Neutrophil (primary cell): ENCODE data around the gene BICRA.
"Not testable (repeated sequence)": the region's sequence is repeated elsewhere in the genome, so short reads cannot be mapped to it uniquely, and the experiment has no call there.

ENCODE experiments used
- H3K27ac ChIP-seq: fragments of 200-600 bp; sonication (generic); 2 replicates; pipeline ENCODE4 v1.5.1; 2016; ENCODE audit warnings: mild to moderate bottlenecking, moderate library complexity
- H3K27me3 ChIP-seq: fragments of 200-600 bp; sonication (generic); 2 replicates; pipeline ENCODE4 v1.6.0; 2016; ENCODE audit warnings: mild to moderate bottlenecking
- H3K36me3 ChIP-seq: fragments of 200-600 bp; sonication (generic); 2 replicates; pipeline ENCODE4 v1.5.1; 2017
- H3K4me1 ChIP-seq, 2 experiments: fragments of 200-600 bp in 1 of 2; sonication (generic) in 1 of 2; 1 replicate in 1 of 2; 2 replicates in 1 of 2; pipeline versions ENCODE4 v1.5.1 to v1.6.1; 2013 to 2016; ENCODE audit warnings: low read depth in 1 of 2, low read length in 1 of 2, mild to moderate bottlenecking in 1 of 2, moderate library complexity in 1 of 2; ENCODE audit not compliant: control insufficient read depth in 1 of 2, insufficient read depth in 1 of 2
- H3K4me3 ChIP-seq, 2 experiments: fragments of 200-600 bp in 1 of 2; sonication (generic) in 1 of 2; 1 replicate in 1 of 2; 2 replicates in 1 of 2; pipeline ENCODE4 v1.5.1; 2013 to 2016; ENCODE audit warnings: low read depth in 1 of 2, low read length in 1 of 2, mild to moderate bottlenecking in 1 of 2, moderate library complexity in 1 of 2
- H3K9me3 ChIP-seq: fragments of 200-600 bp; sonication (generic); 2 replicates; pipeline ENCODE4 v1.5.1; 2016
- CTCF ChIP-seq: fragments of 200-600 bp; sonication (generic); IDR thresholded peaks from 2 replicates; pipeline ENCODE4 v1.5.1; 2016; ENCODE audit warnings: antibody characterized with exemption

Gene BICRA

GRCh38 chr19:47630594-47630993 is 21.7 kb downstream of the BICRA start:
- Histone ChIP-seq H3K36me3 (no peaks in the 10 kb centered on the region), H3K9me3 (no peaks in the 10 kb centered on the region), H3K4me3 (no peak overlapping the region), H3K27me3 (no peaks in the 10 kb centered on the region), H3K4me1 (no peaks in the 10 kb centered on the region), H3K27ac (no peak overlapping the region)
- no peak for TF ChIP-seq CTCF

DNA sequence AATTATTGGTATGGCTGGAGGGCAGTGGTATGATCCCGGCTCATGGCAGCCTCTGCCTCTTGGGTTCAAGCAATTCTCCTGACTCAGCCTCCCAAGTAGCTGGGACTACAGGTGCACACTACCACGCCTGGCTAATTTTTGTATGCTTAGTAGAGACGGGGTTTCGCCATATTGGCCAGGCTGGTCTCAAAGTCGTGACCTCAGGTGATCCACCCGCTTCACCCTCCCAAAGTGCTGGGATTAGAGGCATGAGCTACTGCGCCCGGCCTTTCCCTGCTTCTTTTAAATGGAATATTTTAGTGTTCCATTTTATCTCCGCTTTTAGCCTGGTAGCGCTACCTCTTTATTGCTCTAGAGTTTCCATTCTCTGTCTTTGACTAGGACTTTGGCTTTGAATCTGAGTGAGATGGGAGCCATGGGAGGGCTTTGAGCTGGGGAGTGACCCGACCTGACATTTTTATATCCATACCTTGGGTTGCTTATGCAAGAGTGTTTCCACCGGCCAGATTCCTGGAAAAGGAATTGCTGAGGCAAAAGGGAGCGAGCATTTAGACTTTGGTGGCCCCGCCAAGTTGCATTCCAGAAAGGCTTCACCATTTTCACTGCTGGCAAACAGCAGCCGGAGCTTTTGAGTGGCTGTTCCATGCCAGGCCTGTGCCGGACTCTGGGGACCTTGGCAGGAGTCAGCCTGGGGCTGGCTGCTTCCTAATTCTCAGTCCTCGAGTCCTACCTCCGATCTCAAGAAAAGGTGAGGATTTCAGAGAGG is 22.9 kb downstream of the BICRA start:
- no peaks in the 10 kb centered on the region for H3K27me3 ChIP-seq
- no peaks in the 10 kb centered on the region for H3K9me3 ChIP-seq
- no peaks in the 10 kb centered on the region for H3K36me3 ChIP-seq
- no peak overlapping the region for H3K4me3 ChIP-seq
- no peak for TF ChIP-seq CTCF
- no peak overlapping the region for H3K27ac ChIP-seq
- no peaks in the 10 kb centered on the region for H3K4me1 ChIP-seq

DNA sequence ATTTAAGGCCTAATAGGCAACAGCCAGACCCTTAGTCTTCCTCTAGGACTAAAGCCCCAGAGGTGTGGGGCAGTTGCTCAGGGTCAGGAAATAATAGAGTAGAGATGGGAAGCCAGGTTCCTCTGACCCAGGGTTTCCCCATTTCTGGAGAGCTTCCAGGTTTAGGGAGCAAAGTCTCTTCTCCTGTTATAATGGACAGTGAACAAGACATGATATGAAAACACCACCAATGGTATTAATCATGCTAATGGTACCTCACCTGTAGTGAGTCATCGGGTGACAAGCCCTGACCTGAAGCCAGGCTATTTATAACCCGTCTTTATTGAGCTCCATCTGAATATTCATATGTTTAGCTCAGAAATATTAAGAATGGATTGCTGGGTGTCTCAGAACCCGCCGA is 24.6 kb downstream of the BICRA start:
- no peak for TF ChIP-seq CTCF
- H3K27ac ChIP-seq, result no peak overlapping the region
- H3K4me3 ChIP-seq, result no peak overlapping the region
- H3K36me3 ChIP-seq, result no peaks in the 10 kb centered on the region
- H3K27me3 ChIP-seq, result no peaks in the 10 kb centered on the region
- no peaks in the 10 kb centered on the region for H3K4me1 ChIP-seq
- H3K9me3 ChIP-seq, result no peaks in the 10 kb centered on the region

DNA sequence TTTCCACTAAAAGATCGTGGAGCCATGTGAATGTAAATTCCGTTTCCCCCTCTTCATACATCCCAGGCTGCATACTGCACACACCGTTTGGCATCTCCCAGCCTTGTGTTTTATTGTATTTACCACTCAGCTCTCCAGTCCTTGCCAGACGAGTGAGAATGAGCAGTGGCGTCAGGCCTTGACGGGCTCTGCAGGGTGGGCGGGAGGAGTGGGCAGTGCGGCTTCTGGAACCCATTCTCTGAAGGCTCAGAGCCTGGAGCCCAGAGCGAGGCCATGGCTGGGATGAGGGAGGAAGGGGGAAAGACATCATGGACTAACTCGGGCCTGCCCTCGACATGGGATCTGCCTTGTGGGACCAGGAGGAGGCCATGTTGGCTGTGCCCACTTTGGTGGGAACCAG is 25.1 kb downstream of the BICRA start:
- Histone ChIP-seq H3K4me3 (no peak overlapping the region), H3K9me3 (no peaks in the 10 kb centered on the region)

DNA sequence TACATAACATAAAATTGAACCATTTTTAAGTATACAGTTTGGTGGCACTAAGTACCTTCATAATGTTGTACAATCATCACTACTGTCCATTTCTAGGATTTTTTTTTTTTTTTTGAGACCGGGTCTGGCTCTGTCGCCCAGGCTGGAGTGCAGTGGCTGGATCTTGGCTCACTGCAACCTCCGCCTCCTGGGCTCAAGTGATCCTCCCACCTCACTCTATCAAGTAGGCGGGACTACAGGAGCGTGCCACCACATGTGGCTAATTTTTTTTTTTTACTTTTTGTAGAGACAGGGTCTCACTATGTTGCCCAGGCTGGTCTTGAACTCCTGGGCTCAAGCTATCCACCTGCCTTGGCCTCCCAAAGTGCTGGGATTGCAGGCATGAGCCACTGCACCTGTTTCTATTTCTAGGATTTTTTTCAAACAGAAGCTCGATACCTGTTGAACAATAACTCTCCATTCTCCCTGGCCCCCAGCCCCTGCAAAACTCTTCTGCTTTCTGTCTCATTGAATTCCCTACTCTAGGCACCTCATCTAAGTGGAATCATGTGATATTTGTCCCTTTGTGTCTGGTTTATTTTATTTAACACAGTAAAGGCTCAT is 26.3 kb downstream of the BICRA start:
- not testable (repeated sequence) for H3K9me3 ChIP-seq, H3K27me3 ChIP-seq, H3K4me3 ChIP-seq, H3K4me1 ChIP-seq, H3K36me3 ChIP-seq, H3K27ac ChIP-seq

More for the DNA sequence above, 25.1 kb downstream of the BICRA start:
- no peaks in the 10 kb centered on the region for H3K27me3 ChIP-seq
- no peaks in the 10 kb centered on the region for H3K36me3 ChIP-seq
- no peak for TF ChIP-seq CTCF
- no peaks in the 10 kb centered on the region for H3K4me1 ChIP-seq
- no peak overlapping the region for H3K27ac ChIP-seq

DNA sequence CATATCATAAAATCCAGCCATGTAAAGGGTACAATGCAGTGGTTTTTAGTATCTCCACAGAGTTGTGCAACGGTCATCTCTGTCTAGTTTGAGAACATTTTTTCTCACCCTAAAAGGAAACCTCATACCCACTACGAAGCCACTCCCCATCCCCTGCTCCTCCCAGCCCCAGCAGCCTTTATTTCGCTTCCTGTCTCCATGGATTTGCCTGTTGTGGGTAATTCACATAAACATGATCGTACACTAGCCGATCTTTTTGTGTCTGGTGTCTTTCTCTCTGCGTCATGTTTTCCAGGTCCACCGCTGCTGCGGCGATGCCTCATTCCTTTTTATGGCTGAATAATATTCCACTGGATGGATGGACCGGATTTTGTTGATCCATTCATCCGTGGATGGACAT is 28.6 kb downstream of the BICRA start:
- no peaks in the 10 kb centered on the region for H3K4me1 ChIP-seq
- no peaks in the 10 kb centered on the region for H3K36me3 ChIP-seq
- no peaks in the 10 kb centered on the region for H3K27me3 ChIP-seq
- H3K4me3 ChIP-seq, result no peak overlapping the region
- no peak overlapping the region for H3K27ac ChIP-seq
- H3K9me3 ChIP-seq, result no peaks in the 10 kb centered on the region
- no peak for TF ChIP-seq CTCF
